ENCODE data around the gene ZBTB2.

Gene ZBTB2

DNA sequence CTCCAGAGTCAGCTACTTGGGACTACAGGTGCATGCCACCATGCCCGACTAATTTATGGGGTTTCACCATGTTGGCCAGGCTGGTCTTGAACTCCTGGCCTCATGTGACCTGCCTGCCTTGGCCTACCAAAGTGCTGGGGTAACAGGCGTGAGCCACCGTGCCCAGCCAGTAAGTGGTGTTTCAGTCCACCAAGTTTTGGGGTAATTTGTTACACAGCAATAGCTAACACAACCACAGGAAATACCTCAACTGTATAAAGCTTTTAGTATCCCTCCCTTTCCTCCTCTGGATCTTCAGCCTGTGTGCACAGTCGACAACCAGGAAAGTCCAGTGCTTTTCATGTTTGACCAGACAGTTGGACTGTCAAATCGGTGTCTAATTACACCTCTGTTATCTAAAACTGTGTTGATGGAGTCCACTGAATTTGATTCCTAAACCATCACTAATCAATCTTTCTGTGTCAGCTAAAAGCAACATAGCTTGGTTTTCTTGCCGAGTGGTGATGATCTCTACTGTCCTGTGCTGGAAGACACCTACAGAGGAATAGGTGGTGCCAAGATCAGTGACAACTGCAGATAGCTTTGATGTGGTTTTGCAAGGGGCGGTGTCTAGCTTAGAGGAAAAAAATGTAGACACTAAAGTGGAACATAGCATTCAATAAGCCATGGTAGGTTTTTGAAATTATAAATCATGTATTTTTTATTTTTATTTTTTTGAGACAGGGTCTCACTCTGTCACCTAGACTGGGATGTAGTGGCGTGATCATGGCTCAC is 22.2 kb upstream of the ZBTB2 start:
- no peaks in the 10 kb centered on the region for H3K9me3 ChIP-seq (ENCODE audit: control insufficient read depth, insufficient read depth, low read length)
- H3K4me2 ChIP-seq (ENCODE audit: low read length) = no peak overlapping the region
- no peak overlapping the region for H3K27ac ChIP-seq (ENCODE audit: low read depth, low read length)
- H3K36me3 ChIP-seq (ENCODE audit: control insufficient read depth, low read length) = peaks cover 64% of the 10 kb centered on the region
- no peaks in the 10 kb centered on the region for H4K20me1 ChIP-seq (ENCODE audit: control insufficient read depth, insufficient read depth, low read depth, low read length)
- no peak overlapping the region for H3K4me3 ChIP-seq (ENCODE audit: low read length)
- H3K79me2 ChIP-seq (ENCODE audit: control insufficient read depth, low read length) = no peaks in the 10 kb centered on the region
- H3K27me3 ChIP-seq (ENCODE audit: control insufficient read depth, low read length) = no peaks in the 10 kb centered on the region
- no peak for TF ChIP-seq EZH2phosphoT487 (IDR thresholded peaks at IDR 0.05; ENCODE audit: borderline replicate concordance, low read length)
- TF ChIP-seq, protein P1, sequence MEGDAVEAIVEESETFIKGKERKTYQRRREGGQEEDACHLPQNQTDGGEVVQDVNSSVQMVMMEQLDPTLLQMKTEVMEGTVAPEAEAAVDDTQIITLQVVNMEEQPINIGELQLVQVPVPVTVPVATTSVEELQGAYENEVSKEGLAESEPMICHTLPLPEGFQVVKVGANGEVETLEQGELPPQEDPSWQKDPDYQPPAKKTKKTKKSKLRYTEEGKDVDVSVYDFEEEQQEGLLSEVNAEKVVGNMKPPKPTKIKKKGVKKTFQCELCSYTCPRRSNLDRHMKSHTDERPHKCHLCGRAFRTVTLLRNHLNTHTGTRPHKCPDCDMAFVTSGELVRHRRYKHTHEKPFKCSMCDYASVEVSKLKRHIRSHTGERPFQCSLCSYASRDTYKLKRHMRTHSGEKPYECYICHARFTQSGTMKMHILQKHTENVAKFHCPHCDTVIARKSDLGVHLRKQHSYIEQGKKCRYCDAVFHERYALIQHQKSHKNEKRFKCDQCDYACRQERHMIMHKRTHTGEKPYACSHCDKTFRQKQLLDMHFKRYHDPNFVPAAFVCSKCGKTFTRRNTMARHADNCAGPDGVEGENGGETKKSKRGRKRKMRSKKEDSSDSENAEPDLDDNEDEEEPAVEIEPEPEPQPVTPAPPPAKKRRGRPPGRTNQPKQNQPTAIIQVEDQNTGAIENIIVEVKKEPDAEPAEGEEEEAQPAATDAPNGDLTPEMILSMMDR (IDR thresholded peaks at IDR 0.05; ENCODE audit: low read depth, low read length, poor library complexity, severe bottlenecking) = no peak
- no peaks in the 10 kb centered on the region for H3K9me2 ChIP-seq (replicated peaks; ENCODE audit: control insufficient read depth, low read length)
- no peaks in the 10 kb centered on the region for H3K4me1 ChIP-seq (ENCODE audit: control insufficient read depth, low read length)
- H3F3A ChIP-seq (ENCODE audit: control insufficient read depth, insufficient read depth) = peaks cover 16% of the 10 kb centered on the region

DNA sequence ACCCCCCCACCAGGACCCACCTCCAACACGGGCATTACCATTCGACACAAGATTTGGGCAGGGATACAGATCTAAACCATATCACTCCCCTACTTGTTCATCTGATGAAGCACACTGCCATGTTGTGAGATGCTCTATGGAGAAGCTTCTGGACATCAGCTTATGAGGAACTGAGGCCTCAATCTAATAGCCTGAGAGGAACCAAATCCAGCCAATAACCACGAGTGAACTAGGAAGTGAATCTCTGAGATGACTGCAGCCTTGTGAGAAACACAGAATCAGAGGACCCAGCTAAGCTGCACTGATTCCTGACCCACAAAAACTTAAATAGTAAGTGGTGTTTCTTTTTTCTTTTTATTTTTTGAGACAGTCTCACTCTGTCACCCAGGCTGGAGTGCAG is 21.6 kb upstream of the ZBTB2 start:
- Histone ChIP-seq H3K79me2 (ENCODE audit: control insufficient read depth, low read length) (no peaks in the 10 kb centered on the region; the same call in 1 of the 2 replicates), H3K4me1 (ENCODE audit: control insufficient read depth, low read length) (no peaks in the 10 kb centered on the region), H3K9me3 (ENCODE audit: control insufficient read depth, insufficient read depth, low read length) (no peaks in the 10 kb centered on the region), H3K9me2 (replicated peaks; ENCODE audit: control insufficient read depth, low read length) (no peaks in the 10 kb centered on the region), H3K4me2 (ENCODE audit: low read length) (no peak overlapping the region), H3K27me3 (ENCODE audit: control insufficient read depth, low read length) (no peaks in the 10 kb centered on the region), H3K4me3 (ENCODE audit: low read length) (no peak overlapping the region), H3K36me3 (ENCODE audit: control insufficient read depth, low read length) (peaks cover 68% of the 10 kb centered on the region), H3F3A (ENCODE audit: control insufficient read depth, insufficient read depth) (peaks cover 16% of the 10 kb centered on the region), H4K20me1 (ENCODE audit: control insufficient read depth, insufficient read depth, low read depth, low read length) (no peaks in the 10 kb centered on the region), H3K27ac (ENCODE audit: low read depth, low read length) (no peak overlapping the region)
- no peak for TF ChIP-seq EZH2phosphoT487 (IDR thresholded peaks at IDR 0.05; ENCODE audit: borderline replicate concordance, low read length)
- TF ChIP-seq, protein P1 (IDR thresholded peaks at IDR 0.05; ENCODE audit: low read depth, low read length, poor library complexity, severe bottlenecking) = no peak

DNA sequence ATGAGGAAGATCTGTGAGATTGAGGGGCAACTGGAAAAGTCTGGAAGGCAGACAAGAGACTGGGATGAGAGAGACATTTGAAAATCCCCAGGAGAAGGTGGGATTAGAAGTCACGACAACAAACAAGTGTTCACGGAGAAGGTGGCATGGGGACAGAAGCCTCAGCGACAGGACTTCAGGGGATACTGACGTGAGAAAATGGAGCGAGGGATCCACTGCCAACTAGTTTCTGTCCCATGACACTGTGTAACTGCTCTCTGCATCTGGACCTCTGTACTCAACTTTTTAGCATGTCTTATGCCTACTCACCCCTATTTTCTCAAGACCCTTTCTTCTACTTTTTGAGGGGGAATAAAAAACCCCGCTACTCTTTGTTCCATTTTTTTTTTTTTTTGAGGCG is 18.3 kb upstream of the ZBTB2 start:
- H4K20me1 ChIP-seq (ENCODE audit: control insufficient read depth, insufficient read depth, low read depth, low read length) = peaks cover 13% of the 10 kb centered on the region; the same call in 1 of the 2 replicates
- peaks cover 22% of the 10 kb centered on the region for H3K79me2 ChIP-seq (ENCODE audit: control insufficient read depth, low read length)
- no peaks in the 10 kb centered on the region for H3K27me3 ChIP-seq (ENCODE audit: control insufficient read depth, low read length)
- H3K4me3 ChIP-seq (ENCODE audit: low read length) = no peak overlapping the region
- H3K27ac ChIP-seq (ENCODE audit: low read depth, low read length) = no peak overlapping the region
- TF ChIP-seq, protein P1 (IDR thresholded peaks at IDR 0.05; ENCODE audit: low read depth, low read length, poor library complexity, severe bottlenecking) = no peak
- TF ChIP-seq EZH2phosphoT487 (IDR thresholded peaks at IDR 0.05; ENCODE audit: borderline replicate concordance, low read length) = no peak
- peaks cover 81% of the 10 kb centered on the region for H3K36me3 ChIP-seq (ENCODE audit: control insufficient read depth, low read length)
- H3K4me1 ChIP-seq (ENCODE audit: control insufficient read depth, low read length) = no peaks in the 10 kb centered on the region
- peaks cover 20% of the 10 kb centered on the region for H3F3A ChIP-seq (ENCODE audit: control insufficient read depth, insufficient read depth)
- no peaks in the 10 kb centered on the region for H3K9me3 ChIP-seq (ENCODE audit: control insufficient read depth, insufficient read depth, low read length)
- H3K9me2 ChIP-seq (replicated peaks; ENCODE audit: control insufficient read depth, low read length) = no peaks in the 10 kb centered on the region
- no peak overlapping the region for H3K4me2 ChIP-seq (ENCODE audit: low read length)

Measured in DOHH2 (cell line).